ENCODE results near the gene NDUFAF4. TPM values are rescaled to one million over a fixed set of nuclear protein-coding genes. Genes with fewer than 3 reads are reported as not detected.

NDUFAF4 gene
- total and polyA plus RNA-seq, 2 donors = 21.6 to 31.4 TPM

DNA sequence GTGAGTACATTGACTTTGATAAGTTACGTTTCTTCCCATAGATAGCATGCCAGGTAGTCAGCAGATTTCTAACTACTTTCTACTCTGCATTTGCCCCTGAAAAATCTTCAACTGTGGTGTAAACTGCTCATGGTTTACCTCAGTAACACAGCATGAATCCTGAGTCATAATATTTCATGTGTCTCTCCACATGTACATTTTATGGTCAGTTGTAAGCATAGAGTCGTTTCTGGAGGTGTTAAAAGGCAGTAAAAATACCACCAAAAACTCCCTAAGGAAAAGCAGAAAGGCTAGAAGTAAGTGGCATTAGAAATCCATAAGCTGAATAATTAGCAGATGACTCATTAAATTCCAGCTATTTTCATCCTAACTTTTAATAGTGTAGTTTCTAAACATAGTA lies 56.3 kb downstream of the NDUFAF4 start:
- Histone ChIP-seq H3K4me1 (ENCODE audit: insufficient read depth) (no peaks in the 10 kb centered on the region), H3K36me3 (ENCODE audit: insufficient read depth) (no peaks in the 10 kb centered on the region)
- 27% methylated on average over 2 of the region's 2 CpGs for WGBS

More for the DNA sequence above, 56.3 kb downstream of the NDUFAF4 start:
- no peak for DNase-seq (ENCODE audit: extremely low spot score)
- H3K4me3 ChIP-seq (ENCODE audit: low read depth, low read length) = no peak overlapping the region
- H3K27ac ChIP-seq (ENCODE audit: low read depth) = no peak overlapping the region

Small RNA genes lying within 50 kb of the gene (small RNA-seq; reads per million reads assigned to genes)
- not detected for gene RN7SL509P

Other genes starting within 250 kb of the NDUFAF4 start
- gene GPR63, start 60.4 kb downstream of the NDUFAF4 start, total RNA-seq = 9.7 TPM
- 1.1 TPM for gene GPR63, start 60.4 kb downstream of the NDUFAF4 start, polyA plus RNA-seq
- 0.11 TPM for gene KLHL32, start 26.8 kb upstream of the NDUFAF4 start, total RNA-seq
- 0.05 TPM for gene KLHL32, start 26.8 kb upstream of the NDUFAF4 start, polyA plus RNA-seq

All from urinary bladder (tissue), 4 donors.